Glutamatergic neuron (in vitro differentiated cells): Measurements from ENCODE around the gene PTCRA. TPM values are rescaled to one million over a fixed set of nuclear protein-coding genes. Genes with fewer than 3 reads are reported as not detected.

ENCODE experiments used
- DNase-seq: peaks from one replicate; pipeline ENCODE4 v3.0.0; 2022
- H3K27ac Mint-ChIP-seq: one replicate; pipeline ENCODE4 v1.8.0; 2020; ENCODE audit warnings: mild to moderate bottlenecking, mixed read lengths, inconsistent platforms; ENCODE audit not compliant: unreplicated experiment
- H3K27me3 Mint-ChIP-seq: one replicate; pipeline ENCODE4 v1.8.0; 2020; ENCODE audit warnings: mild to moderate bottlenecking, moderate library complexity, mixed read lengths, inconsistent platforms; ENCODE audit not compliant: unreplicated experiment
- H3K36me3 Mint-ChIP-seq: one replicate; pipeline ENCODE4 v1.8.0; 2020; ENCODE audit warnings: mild to moderate bottlenecking, mixed read lengths, inconsistent platforms; ENCODE audit not compliant: unreplicated experiment
- H3K4me1 Mint-ChIP-seq: one replicate; pipeline ENCODE4 v1.8.0; 2020; ENCODE audit warnings: mild to moderate bottlenecking, low read depth, mixed read lengths, inconsistent platforms; ENCODE audit not compliant: unreplicated experiment
- H3K4me3 Mint-ChIP-seq: one replicate; pipeline ENCODE4 v1.8.0; 2020; ENCODE audit warnings: mild to moderate bottlenecking, mixed read lengths, inconsistent platforms; ENCODE audit not compliant: unreplicated experiment
- H3K9me3 Mint-ChIP-seq: one replicate; pipeline ENCODE4 v1.8.0; 2020; ENCODE audit warnings: mild to moderate bottlenecking, moderate library complexity, mixed read lengths, inconsistent platforms; ENCODE audit not compliant: unreplicated experiment
- total RNA-seq: library from RNA; stranded (reverse); fragmentation: NEBNext Ultra II Directional; extraction: Animal tissue kit (Norgen Biotek cat#: 25700); gene quantifications from one replicate; pipeline ENCODE4 v1.2.1, GENCODE V29; 2021; ENCODE audit not compliant: unreplicated experiment
- TF ChIP-seq, protein P1 (sequence below): fragments of 200-600 bp; sonication (generic); IDR thresholded peaks from one replicate; pipeline ENCODE4 v1.5.0; 2021; ENCODE audit not compliant: partially characterized antibody, unreplicated experiment

The PTCRA gene
- total RNA-seq, 1 donor from 2014 or later = not detected

DNA sequence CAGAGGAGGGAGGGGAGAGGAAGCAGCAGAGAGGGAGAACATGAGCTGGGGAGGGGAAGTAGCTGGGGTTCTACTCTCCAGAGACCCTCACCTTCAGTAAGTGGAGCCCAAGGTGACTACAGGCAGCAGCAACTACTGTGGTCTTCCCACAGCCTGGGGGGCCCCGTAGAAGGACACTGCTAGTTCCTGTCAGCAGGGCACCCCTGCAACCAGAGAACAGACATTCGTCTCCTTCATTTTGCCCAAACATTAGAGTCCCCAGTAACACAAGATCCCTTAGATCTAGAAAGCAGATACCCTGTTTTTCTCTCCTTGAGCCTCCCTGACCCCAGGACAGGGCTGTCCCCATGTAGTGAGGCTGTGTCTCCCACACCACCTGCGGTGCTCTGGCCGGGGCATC, 52.9 kb downstream of the PTCRA start:
- Mint-ChIP-seq H3K27ac (no peak overlapping the region), H3K4me3 (no peak overlapping the region), H3K36me3 (no peaks in the 10 kb centered on the region), H3K9me3 (no peaks in the 10 kb centered on the region), H3K27me3 (peaks cover 5% of the 10 kb centered on the region), H3K4me1 (no peaks in the 10 kb centered on the region)
- TF ChIP-seq, protein P1, sequence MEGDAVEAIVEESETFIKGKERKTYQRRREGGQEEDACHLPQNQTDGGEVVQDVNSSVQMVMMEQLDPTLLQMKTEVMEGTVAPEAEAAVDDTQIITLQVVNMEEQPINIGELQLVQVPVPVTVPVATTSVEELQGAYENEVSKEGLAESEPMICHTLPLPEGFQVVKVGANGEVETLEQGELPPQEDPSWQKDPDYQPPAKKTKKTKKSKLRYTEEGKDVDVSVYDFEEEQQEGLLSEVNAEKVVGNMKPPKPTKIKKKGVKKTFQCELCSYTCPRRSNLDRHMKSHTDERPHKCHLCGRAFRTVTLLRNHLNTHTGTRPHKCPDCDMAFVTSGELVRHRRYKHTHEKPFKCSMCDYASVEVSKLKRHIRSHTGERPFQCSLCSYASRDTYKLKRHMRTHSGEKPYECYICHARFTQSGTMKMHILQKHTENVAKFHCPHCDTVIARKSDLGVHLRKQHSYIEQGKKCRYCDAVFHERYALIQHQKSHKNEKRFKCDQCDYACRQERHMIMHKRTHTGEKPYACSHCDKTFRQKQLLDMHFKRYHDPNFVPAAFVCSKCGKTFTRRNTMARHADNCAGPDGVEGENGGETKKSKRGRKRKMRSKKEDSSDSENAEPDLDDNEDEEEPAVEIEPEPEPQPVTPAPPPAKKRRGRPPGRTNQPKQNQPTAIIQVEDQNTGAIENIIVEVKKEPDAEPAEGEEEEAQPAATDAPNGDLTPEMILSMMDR = no peak
- DNase-seq = no peak

DNA sequence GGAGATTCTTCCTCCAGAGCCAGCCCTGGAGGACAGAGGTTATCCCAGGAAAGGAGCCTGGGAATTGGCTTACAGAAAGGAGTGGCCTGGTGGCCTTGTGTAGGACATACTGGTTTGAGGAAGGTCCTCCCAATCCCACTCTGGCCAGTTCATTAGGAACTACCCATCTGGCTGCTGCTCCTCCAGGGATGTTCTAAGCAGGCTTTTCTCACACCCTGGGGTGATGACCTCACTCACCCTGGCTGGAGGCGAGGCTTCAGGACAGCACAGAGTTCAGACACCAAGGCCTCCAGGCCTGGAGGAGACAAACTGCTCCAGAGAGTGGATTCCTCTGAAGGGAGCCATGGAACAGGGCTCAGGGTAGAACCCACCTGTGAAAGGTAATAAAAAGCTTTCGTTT, 53.6 kb downstream of the PTCRA start:
- no peak for DNase-seq
- TF ChIP-seq, protein P1 = no peak
- H3K9me3 Mint-ChIP-seq = no peaks in the 10 kb centered on the region
- peaks cover 5% of the 10 kb centered on the region for H3K27me3 Mint-ChIP-seq
- no peaks in the 10 kb centered on the region for H3K4me1 Mint-ChIP-seq
- no peaks in the 10 kb centered on the region for H3K36me3 Mint-ChIP-seq
- no peak overlapping the region for H3K27ac Mint-ChIP-seq
- H3K4me3 Mint-ChIP-seq = no peak overlapping the region

DNA sequence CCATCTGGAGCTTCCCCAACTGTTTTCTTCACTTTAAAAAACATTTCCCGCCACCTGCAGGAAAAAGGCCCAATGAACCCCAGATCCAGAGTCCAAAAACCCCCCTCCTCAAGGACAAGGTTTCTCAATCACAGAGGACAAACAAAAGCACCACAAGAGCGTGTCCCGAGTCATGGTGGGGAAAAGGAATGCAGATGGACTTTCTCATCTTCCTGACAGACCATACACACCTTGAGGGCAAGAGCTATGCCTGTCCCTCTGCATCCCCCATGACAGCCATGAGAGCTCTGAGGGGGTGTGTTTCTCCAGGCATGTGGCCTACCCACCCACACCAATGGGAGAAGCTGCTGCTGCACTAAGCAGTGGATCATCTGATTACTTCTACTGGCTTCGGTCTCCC, 54.1 kb downstream of the PTCRA start:
- H3K36me3 Mint-ChIP-seq = no peaks in the 10 kb centered on the region
- H3K4me1 Mint-ChIP-seq = no peaks in the 10 kb centered on the region
- no peak overlapping the region for H3K27ac Mint-ChIP-seq
- H3K9me3 Mint-ChIP-seq = no peaks in the 10 kb centered on the region
- TF ChIP-seq, protein P1 = no peak
- H3K4me3 Mint-ChIP-seq = no peak overlapping the region
- H3K27me3 Mint-ChIP-seq = peaks cover 5% of the 10 kb centered on the region
- DNase-seq = no peak

DNA sequence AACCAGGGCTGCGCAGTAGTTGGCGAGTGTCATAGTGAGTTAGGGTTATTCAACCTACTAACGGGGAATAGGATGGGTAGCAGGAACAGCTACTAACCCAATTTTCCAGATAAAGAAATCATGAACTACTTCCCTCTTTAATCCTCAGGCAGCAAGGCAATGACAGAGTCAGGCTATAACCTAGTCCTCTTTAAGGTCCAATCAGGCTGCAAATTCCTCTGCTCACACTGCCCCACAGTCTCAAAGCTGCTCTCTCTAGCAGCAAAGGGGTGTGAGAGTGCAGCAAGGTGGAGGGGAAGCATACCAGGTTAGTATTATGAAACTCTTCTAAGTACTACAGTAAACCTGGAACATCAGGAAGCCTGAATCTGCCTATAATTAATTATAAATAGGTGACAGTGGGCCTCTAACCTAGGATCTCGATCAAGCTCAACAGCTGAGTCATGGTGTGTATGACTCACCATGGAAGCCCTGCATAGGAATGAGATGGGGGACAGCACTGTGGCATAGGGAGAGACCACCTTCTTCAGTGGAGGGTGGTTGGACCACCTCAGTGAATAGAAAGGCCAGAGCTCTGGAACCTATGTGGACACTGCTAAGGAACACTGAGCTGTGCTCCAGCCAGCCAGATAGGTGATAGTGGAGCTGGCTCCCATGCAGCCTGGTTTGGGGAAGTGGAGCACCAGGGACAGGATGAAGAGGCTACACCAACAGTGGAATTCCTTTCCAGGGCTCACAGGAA, 55.2 kb downstream of the PTCRA start:
- DNase-seq = no peak
- Mint-ChIP-seq H3K4me1 (peaks cover 2% of the 10 kb centered on the region), H3K27me3 (peaks cover 2% of the 10 kb centered on the region), H3K36me3 (no peaks in the 10 kb centered on the region), H3K9me3 (no peaks in the 10 kb centered on the region), H3K27ac (no peak overlapping the region), H3K4me3 (no peak overlapping the region)
- TF ChIP-seq, protein P1 = no peak

DNA sequence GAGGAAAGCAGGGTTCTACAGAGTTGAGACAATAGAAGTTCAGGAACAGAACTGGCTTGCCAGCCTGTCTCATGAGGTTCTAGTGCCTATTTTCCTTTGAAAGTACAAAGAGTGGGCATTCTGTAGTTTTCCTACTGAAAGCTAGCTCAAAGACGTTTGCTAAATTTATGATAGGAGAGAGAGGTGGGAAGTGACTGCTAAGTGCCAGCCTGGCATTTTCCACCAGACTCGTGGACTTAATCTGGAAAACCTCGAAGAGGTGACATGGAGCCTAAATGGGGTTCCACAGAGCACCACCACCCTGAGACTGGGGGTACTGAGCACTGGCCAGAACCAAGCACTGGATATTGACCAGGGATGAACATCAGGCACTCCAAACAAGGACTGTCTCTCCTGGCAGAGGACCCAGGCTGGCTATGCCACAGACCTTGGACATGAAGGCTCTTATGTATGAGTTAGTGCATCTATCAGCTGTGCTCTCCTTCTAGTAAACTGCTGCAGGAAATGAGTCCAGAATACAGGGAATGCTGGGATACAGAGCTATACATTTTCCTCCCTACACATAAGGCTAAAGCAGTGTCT, 56.0 kb downstream of the PTCRA start:
- no peaks in the 10 kb centered on the region for H3K36me3 Mint-ChIP-seq
- TF ChIP-seq, protein P1 = no peak
- no peak overlapping the region for H3K27ac Mint-ChIP-seq
- H3K9me3 Mint-ChIP-seq = no peaks in the 10 kb centered on the region
- peaks cover 2% of the 10 kb centered on the region for H3K27me3 Mint-ChIP-seq
- peaks cover 2% of the 10 kb centered on the region for H3K4me1 Mint-ChIP-seq
- no peak overlapping the region for H3K4me3 Mint-ChIP-seq
- no peak for DNase-seq
